Measurements from ENCODE around the gene TNN. TPM values are rescaled to one million over a fixed set of nuclear protein-coding genes. Genes with fewer than 3 reads are reported as not detected.

The TNN gene
- total RNA-seq, 2 donors from 2014 or later: 0.09 TPM; not detected in 1

DNA sequence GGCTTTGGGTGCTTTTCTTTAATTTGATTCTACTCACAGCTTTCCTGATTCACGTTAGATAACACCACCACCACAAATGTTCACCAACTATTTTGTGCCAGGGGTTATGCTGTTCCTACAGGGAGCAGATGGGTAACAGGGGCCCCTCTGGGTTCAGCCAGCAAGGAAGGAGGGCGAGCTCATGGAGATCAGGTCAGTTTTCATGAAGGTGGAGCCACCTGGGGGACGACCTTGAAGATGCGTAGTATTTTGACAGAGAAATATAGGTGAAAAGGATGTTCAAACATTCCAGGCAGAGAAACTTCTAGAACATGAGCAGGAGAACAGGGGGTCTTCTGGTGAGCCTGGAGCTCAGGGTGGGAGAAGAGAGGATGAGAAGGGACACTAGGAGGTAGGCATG is 96.1 kb downstream of the TNN start:
- Mint-ChIP-seq H3K27ac (no peak overlapping the region), H3K4me3 (no peak overlapping the region), H3K27me3 (ENCODE audit: insufficient read depth) (peaks cover 2% of the 10 kb centered on the region), H3K4me1 (peaks cover 5% of the 10 kb centered on the region), H3K9me3 (no peaks in the 10 kb centered on the region), H3K36me3 (ENCODE audit: low read depth) (peaks cover 28% of the 10 kb centered on the region)
- Histone ChIP-seq H3K36me3 (ENCODE audit: control insufficient read depth, insufficient read depth, low read length) (peaks cover 51% of the 10 kb centered on the region), H3K4me3 (ENCODE audit: low read length) (no peak overlapping the region), H3K27me3 (ENCODE audit: control insufficient read depth, insufficient read depth, low read length, poor library complexity, severe bottlenecking) (no peaks in the 10 kb centered on the region), H3K9ac (ENCODE audit: extremely low read depth, low read length, poor library complexity, severe bottlenecking) (no peak overlapping the region), H3K4me1 (ENCODE audit: control insufficient read depth, insufficient read depth, low read length) (no peaks in the 10 kb centered on the region), H3K9me3 (ENCODE audit: control insufficient read depth, low read length) (no peaks in the 10 kb centered on the region), H3K27ac (ENCODE audit: low read depth, low read length) (no peak overlapping the region)
- DNase-seq: no peak
- TF ChIP-seq CTCF (conservative IDR thresholded peaks at IDR 0.05): peak; percentile 58
- 84 to 85% methylated on average over 3 to 4 of the region's 4 CpGs for WGBS, 2 experiments (ENCODE audit: insufficient coverage in 1 of 2, insufficient read length in 1 of 2)

DNA sequence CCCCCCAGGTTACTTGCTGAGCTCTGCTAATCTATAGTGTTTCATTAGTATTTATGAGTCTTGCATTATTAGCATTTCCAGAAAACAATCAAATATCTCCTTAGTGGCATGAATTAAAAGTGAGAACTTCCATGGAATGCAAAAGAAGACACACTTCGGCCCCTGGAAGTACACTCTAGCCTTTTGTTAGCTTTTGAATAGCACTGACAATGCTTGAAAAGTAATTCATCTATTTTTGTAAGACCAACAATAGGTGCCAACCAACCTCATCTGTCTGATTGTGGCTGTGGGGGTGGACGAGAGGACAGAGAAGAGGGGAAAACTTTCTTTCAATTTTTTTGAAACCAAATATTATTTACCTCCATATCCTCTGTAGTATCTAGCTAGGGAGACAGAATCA is 97.1 kb downstream of the TNN start:
- H3K9me3 ChIP-seq (ENCODE audit: control insufficient read depth, low read length): no peaks in the 10 kb centered on the region
- H3K36me3 ChIP-seq (ENCODE audit: control insufficient read depth, insufficient read depth, low read length): peaks cover 46% of the 10 kb centered on the region
- Mint-ChIP-seq H3K9me3 (no peaks in the 10 kb centered on the region), H3K36me3 (ENCODE audit: low read depth) (peaks cover 25% of the 10 kb centered on the region), H3K4me1 (peaks cover 11% of the 10 kb centered on the region), H3K4me3 (no peak overlapping the region), H3K27ac (no peak overlapping the region), H3K27me3 (ENCODE audit: insufficient read depth) (no peaks in the 10 kb centered on the region)
- no peak overlapping the region for H3K4me3 ChIP-seq (ENCODE audit: low read length)
- H3K27me3 ChIP-seq (ENCODE audit: control insufficient read depth, insufficient read depth, low read length, poor library complexity, severe bottlenecking): no peaks in the 10 kb centered on the region
- no peak overlapping the region for H3K27ac ChIP-seq (ENCODE audit: low read depth, low read length)
- H3K9ac ChIP-seq (ENCODE audit: extremely low read depth, low read length, poor library complexity, severe bottlenecking): no peak overlapping the region
- DNase-seq: no peak
- H3K4me1 ChIP-seq (ENCODE audit: control insufficient read depth, insufficient read depth, low read length): no peaks in the 10 kb centered on the region
- WGBS, 2 experiments (ENCODE audit: insufficient coverage in 1 of 2, insufficient read length in 1 of 2): 40 to 93% methylated on average over 1 of the region's 2 CpGs
- no peak for TF ChIP-seq CTCF (conservative IDR thresholded peaks at IDR 0.05)

DNA sequence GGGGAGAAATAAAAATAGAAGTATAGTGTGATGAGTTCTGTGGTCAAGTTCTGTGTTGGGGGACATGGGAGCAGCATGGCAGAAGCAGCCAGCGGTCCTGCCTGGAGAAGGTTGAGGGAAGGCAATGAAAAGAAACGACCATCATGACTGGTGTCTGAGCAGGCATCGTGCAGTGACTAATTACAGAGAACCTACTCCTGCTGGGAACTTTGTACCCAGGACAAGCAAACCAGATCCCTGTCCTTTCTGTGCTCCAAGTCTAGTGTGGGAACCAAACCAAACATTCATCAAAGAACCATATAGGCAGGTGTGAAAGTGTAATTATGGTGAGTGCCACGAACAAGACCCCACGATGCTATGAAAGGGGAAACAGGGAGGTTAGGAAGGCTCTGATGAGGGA is 99.1 kb downstream of the TNN start:
- no peak for DNase-seq
- Histone ChIP-seq H3K27ac (ENCODE audit: low read depth, low read length) (no peak overlapping the region), H3K27me3 (ENCODE audit: control insufficient read depth, insufficient read depth, low read length, poor library complexity, severe bottlenecking) (no peaks in the 10 kb centered on the region), H3K4me3 (ENCODE audit: low read length) (no peak overlapping the region), H3K9ac (ENCODE audit: extremely low read depth, low read length, poor library complexity, severe bottlenecking) (no peak overlapping the region), H3K36me3 (ENCODE audit: control insufficient read depth, insufficient read depth, low read length) (peaks cover 31% of the 10 kb centered on the region), H3K4me1 (ENCODE audit: control insufficient read depth, insufficient read depth, low read length) (peaks cover 9% of the 10 kb centered on the region), H3K9me3 (ENCODE audit: control insufficient read depth, low read length) (no peaks in the 10 kb centered on the region)
- Mint-ChIP-seq H3K4me3 (no peak overlapping the region), H3K4me1 (peaks cover 30% of the 10 kb centered on the region), H3K27ac (no peak overlapping the region), H3K36me3 (ENCODE audit: low read depth) (peaks cover 10% of the 10 kb centered on the region), H3K9me3 (no peaks in the 10 kb centered on the region), H3K27me3 (ENCODE audit: insufficient read depth) (no peaks in the 10 kb centered on the region)
- no peak for TF ChIP-seq CTCF (conservative IDR thresholded peaks at IDR 0.05)
- 92 to 100% methylated on average over 5 of the region's 5 CpGs for WGBS, 2 experiments (ENCODE audit: insufficient coverage in 1 of 2, insufficient read length in 1 of 2)

All from endodermal cell (in vitro differentiated cells).